Measurements from ENCODE around the gene CACNA2D4.

CACNA2D4 gene

GRCh38 chr12:1939331-1939730, 20.9 kb upstream of the CACNA2D4 start:
- Histone ChIP-seq H3K4me2 (ENCODE audit: low read length) (no peak overlapping the region), H3K27me3 (ENCODE audit: low read depth, low read length) (no peaks in the 10 kb centered on the region), H3K9ac (ENCODE audit: low read length) (no peak overlapping the region), H4K20me1 (ENCODE audit: insufficient read depth, low read length) (no peaks in the 10 kb centered on the region), H3K4me1 (ENCODE audit: low read length) (peaks cover 3% of the 10 kb centered on the region), H3K79me2 (ENCODE audit: low read length) (no peaks in the 10 kb centered on the region), H3K9me3 (ENCODE audit: insufficient read depth, low read length) (no peaks in the 10 kb centered on the region), H2AFZ (ENCODE audit: low read depth, low read length) (no peak overlapping the region), H3K36me3 (replicated peaks; ENCODE audit: low read depth, low read length) (no peaks in the 10 kb centered on the region), H3K27ac (ENCODE audit: low read length) (no peak overlapping the region), H3K4me3 (ENCODE audit: low read length) (no peak overlapping the region)
- TF ChIP-seq CTCF (IDR thresholded peaks at IDR 0.05; ENCODE audit: low read depth, low read length) (no peak), EZH2phosphoT487 (IDR thresholded peaks at IDR 0.05; ENCODE audit: low read depth) (no peak)

GRCh38 chr12:1937481-1938224, 19.2 kb upstream of the CACNA2D4 start:
- no peaks in the 10 kb centered on the region for H3K79me2 ChIP-seq (ENCODE audit: low read length)
- H3K27me3 ChIP-seq (ENCODE audit: low read depth, low read length): no peaks in the 10 kb centered on the region
- no peaks in the 10 kb centered on the region for H3K9me3 ChIP-seq (ENCODE audit: insufficient read depth, low read length)
- no peaks in the 10 kb centered on the region for H3K36me3 ChIP-seq (replicated peaks; ENCODE audit: low read depth, low read length)
- H4K20me1 ChIP-seq (ENCODE audit: insufficient read depth, low read length): no peaks in the 10 kb centered on the region
- no peak overlapping the region for H2AFZ ChIP-seq (ENCODE audit: low read depth, low read length)
- H3K4me2 ChIP-seq (ENCODE audit: low read length): no peak overlapping the region
- peaks cover 20% of the 10 kb centered on the region for H3K4me1 ChIP-seq (ENCODE audit: low read length)
- TF ChIP-seq EZH2phosphoT487 (IDR thresholded peaks at IDR 0.05; ENCODE audit: low read depth) (no peak), CTCF (IDR thresholded peaks at IDR 0.05; ENCODE audit: low read depth, low read length) (no peak)
- no peak overlapping the region for H3K9ac ChIP-seq (ENCODE audit: low read length)
- H3K27ac ChIP-seq (ENCODE audit: low read length): no peak overlapping the region
- no peak overlapping the region for H3K4me3 ChIP-seq (ENCODE audit: low read length)

- Histone ChIP-seq H3K4me2 (ENCODE audit: low read length) (no peak overlapping the region), H2AFZ (ENCODE audit: low read depth, low read length) (no peak overlapping the region), H4K20me1 (ENCODE audit: insufficient read depth, low read length) (no peaks in the 10 kb centered on the region), H3K4me3 (ENCODE audit: low read length) (no peak overlapping the region), H3K9me3 (ENCODE audit: insufficient read depth, low read length) (no peaks in the 10 kb centered on the region), H3K27ac (ENCODE audit: low read length) (no peak overlapping the region), H3K4me1 (ENCODE audit: low read length) (peaks cover 30% of the 10 kb centered on the region), H3K9ac (ENCODE audit: low read length) (no peak overlapping the region), H3K79me2 (ENCODE audit: low read length) (no peaks in the 10 kb centered on the region), H3K27me3 (ENCODE audit: low read depth, low read length) (0 out of 2 replicates have a peak, but pooled peaks cover 1% of the 10 kb centered on the region), H3K36me3 (replicated peaks; ENCODE audit: low read depth, low read length) (no peaks in the 10 kb centered on the region)
- TF ChIP-seq CTCF (IDR thresholded peaks at IDR 0.05; ENCODE audit: low read depth, low read length) (no peak), EZH2phosphoT487 (IDR thresholded peaks at IDR 0.05; ENCODE audit: low read depth) (no peak)
These were observed 18.2 kb upstream of the CACNA2D4 start for GRCh38 chr12:1936406-1937320.
